MCF 10A (cell line): Measurements from ENCODE around the gene PPP1R14C. TPM values are rescaled to one million over a fixed set of nuclear protein-coding genes. Genes with fewer than 3 reads are reported as not detected.

Experiments used
- BruUV-seq: library from RNA; stranded (reverse); fragments of 400-500 nt; replicated peaks from 2 replicates; lab custom pipeline; 2021; lab: Mats Ljungman, UMichigan
- CTCF ChIA-PET: fragments of 300-600 bp; sonication (Branson Sonifier 250); formaldehyde crosslinking; extraction: SDS; loops from one replicate; lab custom pipeline; 2021; ENCODE audit warnings: antibody characterized with exemption, inconsistent platforms; lab: Yijun Ruan, JAX
- POLR2A ChIA-PET: fragments of 300-600, 350-650 bp; sonication (Branson Sonifier 250); formaldehyde crosslinking; extraction: SDS; loops from one replicate; lab custom pipeline; 2020; ENCODE audit warnings: antibody characterized with exemption, inconsistent platforms; lab: Yijun Ruan, JAX
- DNase-seq: peaks from one replicate; pipeline ENCODE4 v3.0.0-alpha.2; 2018; ENCODE audit not compliant: unreplicated experiment
- H3K27ac Mint-ChIP-seq: one replicate; pipeline ENCODE4 v1.8.0; 2022; ENCODE audit warnings: mild to moderate bottlenecking, low read depth, mixed read lengths; ENCODE audit not compliant: unreplicated experiment
- H3K27me3 Mint-ChIP-seq: one replicate; pipeline ENCODE4 v1.8.0; 2022; ENCODE audit warnings: mixed read lengths; ENCODE audit not compliant: insufficient read depth, unreplicated experiment
- H3K36me3 Mint-ChIP-seq: one replicate; pipeline ENCODE4 v1.8.0; 2022; ENCODE audit warnings: mild to moderate bottlenecking, moderate library complexity, mixed read lengths; ENCODE audit not compliant: insufficient read depth, unreplicated experiment
- H3K4me1 Mint-ChIP-seq: one replicate; pipeline ENCODE4 v1.8.0; 2022; ENCODE audit warnings: mixed read lengths; ENCODE audit not compliant: insufficient read depth, unreplicated experiment
- H3K4me3 Mint-ChIP-seq: one replicate; pipeline ENCODE4 v1.8.0; 2022; ENCODE audit warnings: mild to moderate bottlenecking, moderate library complexity, mixed read lengths; ENCODE audit not compliant: unreplicated experiment
- H3K9me3 Mint-ChIP-seq: one replicate; pipeline ENCODE4 v1.8.0; 2022; ENCODE audit warnings: mixed read lengths; ENCODE audit not compliant: unreplicated experiment
- CTCF ChIP-seq: fragments of 200-600 bp; IDR thresholded peaks from one replicate; pipeline ENCODE4 v1.8.0; 2022; ENCODE audit warnings: antibody characterized with exemption, mild to moderate bottlenecking; ENCODE audit not compliant: unreplicated experiment
- intact Hi-C: fragments of 100-400 bp; cut with micrococcal nuclease; formaldehyde crosslinking; loops from 2 replicates; pipeline ENCODE4 v1.14.1; 2022
- total RNA-seq: library from RNA; stranded (reverse); gene quantifications from 2 replicates; pipeline ENCODE4 v1.2.3, GENCODE V29; 2022

PPP1R14C gene
- total RNA-seq, 1 experiment from 2014 or later: 32.0 TPM

- BruUV-seq: no TSS peak
- peak overlapping the region; percentile 46 for H3K4me3 Mint-ChIP-seq
- peaks cover 30% of the 10 kb centered on the region for H3K4me1 Mint-ChIP-seq
- ChIA-PET CTCF (interaction anchor here (1.1 to 2.0 kb wide), 3 partner anchors 24 to 226 kb away, joined by 3 to 4 read pairs (median 4); no protein-coding TSS in a partner anchor), POLR2A (interaction anchor here (0.7 to 4.4 kb wide), 13 partner anchors 9 to 163 kb away, joined by 3 to 80 read pairs (median 4); no protein-coding TSS in a partner anchor)
- H3K27me3 Mint-ChIP-seq: no peaks in the 10 kb centered on the region
- DNase-seq: peak; percentile 96
- TF ChIP-seq CTCF: no peak
- no peaks in the 10 kb centered on the region for H3K36me3 Mint-ChIP-seq
- H3K9me3 Mint-ChIP-seq: no peaks in the 10 kb centered on the region
- H3K27ac Mint-ChIP-seq: peak overlapping the region; percentile 91
- intact Hi-C loops: loop anchor here (1.0 kb wide), 1 partner anchor 41 kb away; no protein-coding TSS in a partner anchor
Observed at GRCh38 chr6:150297327-150298029, 154.6 kb downstream of the PPP1R14C start.

- Mint-ChIP-seq H3K27me3 (no peaks in the 10 kb centered on the region), H3K4me1 (peaks cover 27% of the 10 kb centered on the region), H3K4me3 (peak overlapping the region; percentile 46), H3K9me3 (no peaks in the 10 kb centered on the region), H3K27ac (peak overlapping the region; percentile 91), H3K36me3 (no peaks in the 10 kb centered on the region)
- peak; percentile 72 for DNase-seq
- TF ChIP-seq CTCF: no peak
- ChIA-PET CTCF (interaction anchor here (1.1 to 2.0 kb wide), 2 partner anchors 23 to 26 kb away, joined by 3 to 4 read pairs; no protein-coding TSS in a partner anchor), POLR2A (interaction anchor here (1.2 to 4.4 kb wide), 8 partner anchors 10 to 153 kb away, joined by 3 to 80 read pairs (median 6); no protein-coding TSS in a partner anchor)
- TSS peak; percentile 92 for BruUV-seq
- intact Hi-C loops: no loop called here
Observed at GRCh38 chr6:150298030-150298380, 155.2 kb downstream of the PPP1R14C start.

- H3K4me1 Mint-ChIP-seq: peaks cover 20% of the 10 kb centered on the region
- BruUV-seq: no TSS peak
- TF ChIP-seq CTCF: no peak
- intact Hi-C loops: no loop called here
- peak overlapping the region; percentile 91 for H3K27ac Mint-ChIP-seq
- POLR2A ChIA-PET: interaction anchor here (0.9 to 4.4 kb wide), 7 partner anchors 9 to 218 kb away, joined by 3 to 80 read pairs (median 7); no protein-coding TSS in a partner anchor
- no peak for DNase-seq
- CTCF ChIA-PET: interaction anchor here (0.6 to 2.0 kb wide), 4 partner anchors 22 to 229 kb away, joined by 3 to 4 read pairs (median 3); partner anchors contain the start of gene ULBP3
- H3K27me3 Mint-ChIP-seq: no peaks in the 10 kb centered on the region
- no peak overlapping the region for H3K4me3 Mint-ChIP-seq
- H3K36me3 Mint-ChIP-seq: no peaks in the 10 kb centered on the region
- no peaks in the 10 kb centered on the region for H3K9me3 Mint-ChIP-seq
Observed at GRCh38 chr6:150298676-150299075, 155.8 kb downstream of the PPP1R14C start.

Other genes with a start within 250 kb of the PPP1R14C start
- 28.9 and 37.6 TPM in 2 replicates for gene RAET1E, start 244.9 kb upstream of the PPP1R14C start, total RNA-seq
- 8.3 and 9.9 TPM in 2 replicates for gene RAET1G, start 219.9 kb upstream of the PPP1R14C start, total RNA-seq
- 3.1 and 5.2 TPM in 2 replicates for gene ULBP2, start 201.0 kb upstream of the PPP1R14C start, total RNA-seq
- gene ULBP1, start 179.1 kb upstream of the PPP1R14C start, total RNA-seq: not detected in 2 replicates
- gene RAET1L, start 117.5 kb upstream of the PPP1R14C start, total RNA-seq: 1.2 TPM in 2 replicates
- 4.9 and 6.3 TPM in 2 replicates for gene ULBP3, start 73.9 kb upstream of the PPP1R14C start, total RNA-seq
- gene IYD, start 226.0 kb downstream of the PPP1R14C start, total RNA-seq: not detected in 2 replicates